HL-60 (cell line): Measurements from ENCODE around the gene EEF1A2.

ENCODE experiments used
- SPI1 ChIP-seq: IDR thresholded peaks from 2 replicates; pipeline ENCODE4 v1.6.1; 2012; ENCODE audit warnings: low read depth, mild to moderate bottlenecking, borderline replicate concordance
- TF ChIP-seq, protein P1 (sequence below): IDR thresholded peaks from one replicate; pipeline ENCODE4 v1.5.1; 2011; ENCODE audit warnings: low read length, control low read depth, inconsistent platforms; ENCODE audit not compliant: insufficient read depth

DNA sequence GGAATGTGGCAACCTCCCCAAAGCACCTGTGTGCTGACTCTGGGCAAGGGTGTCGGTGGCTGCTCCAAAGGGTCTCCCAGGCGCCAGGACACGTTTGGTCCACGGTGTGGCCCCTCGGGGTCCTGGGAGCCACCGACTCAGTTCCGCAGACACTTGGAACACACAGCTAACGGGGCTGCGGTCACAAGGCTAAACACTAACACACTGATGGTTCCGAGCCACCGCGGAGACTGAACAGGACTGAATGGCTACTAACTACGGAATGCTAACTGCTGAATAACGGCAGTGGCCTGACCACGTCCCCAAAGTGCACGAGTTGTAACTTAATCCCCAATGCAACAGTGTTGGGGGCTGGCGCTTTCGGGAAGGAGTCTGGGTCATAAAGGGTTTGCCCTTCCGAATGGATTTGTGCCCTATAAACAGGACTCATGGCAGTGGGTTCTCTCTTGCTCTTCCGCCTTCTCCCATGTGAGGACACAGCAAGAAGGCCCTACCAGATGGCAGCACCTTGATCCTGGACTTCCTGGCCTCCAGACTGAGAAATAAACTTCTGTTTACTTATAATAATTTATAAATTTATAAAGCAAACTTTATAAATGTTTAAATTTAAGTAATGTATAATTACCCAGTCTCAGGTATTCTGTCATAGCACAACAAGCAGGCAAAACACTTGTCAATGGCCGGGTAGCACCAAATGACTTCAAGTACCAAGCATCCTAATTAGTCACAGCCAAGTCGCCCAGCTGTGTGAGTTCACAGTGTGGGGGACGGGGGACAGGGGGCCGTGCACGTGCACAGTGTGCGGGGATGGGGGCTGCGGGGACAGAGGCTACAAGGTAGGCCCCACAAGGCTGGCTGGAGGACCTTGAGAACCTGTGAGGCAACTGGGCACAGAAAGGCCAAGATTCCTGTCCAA lies 2.3 kb upstream of the EEF1A2 start:
- TF ChIP-seq, protein P1, sequence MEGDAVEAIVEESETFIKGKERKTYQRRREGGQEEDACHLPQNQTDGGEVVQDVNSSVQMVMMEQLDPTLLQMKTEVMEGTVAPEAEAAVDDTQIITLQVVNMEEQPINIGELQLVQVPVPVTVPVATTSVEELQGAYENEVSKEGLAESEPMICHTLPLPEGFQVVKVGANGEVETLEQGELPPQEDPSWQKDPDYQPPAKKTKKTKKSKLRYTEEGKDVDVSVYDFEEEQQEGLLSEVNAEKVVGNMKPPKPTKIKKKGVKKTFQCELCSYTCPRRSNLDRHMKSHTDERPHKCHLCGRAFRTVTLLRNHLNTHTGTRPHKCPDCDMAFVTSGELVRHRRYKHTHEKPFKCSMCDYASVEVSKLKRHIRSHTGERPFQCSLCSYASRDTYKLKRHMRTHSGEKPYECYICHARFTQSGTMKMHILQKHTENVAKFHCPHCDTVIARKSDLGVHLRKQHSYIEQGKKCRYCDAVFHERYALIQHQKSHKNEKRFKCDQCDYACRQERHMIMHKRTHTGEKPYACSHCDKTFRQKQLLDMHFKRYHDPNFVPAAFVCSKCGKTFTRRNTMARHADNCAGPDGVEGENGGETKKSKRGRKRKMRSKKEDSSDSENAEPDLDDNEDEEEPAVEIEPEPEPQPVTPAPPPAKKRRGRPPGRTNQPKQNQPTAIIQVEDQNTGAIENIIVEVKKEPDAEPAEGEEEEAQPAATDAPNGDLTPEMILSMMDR, result no peak
- no peak for TF ChIP-seq SPI1
